GM18507 (cell line): ENCODE results near the gene ATXN7L1.

ENCODE experiments used
- DNase-seq: peaks from one replicate; pipeline ENCODE4 v3.0.0; 2011; ENCODE audit warnings: low read depth; ENCODE audit not compliant: insufficient read length; ENCODE audit errors: extremely low spot score
- FAIRE-seq: peaks from 2 replicates; lab custom pipeline; 2011; peaks lifted over from hg19 to GRCh38; lab: Jason Lieb, UNC

Gene ATXN7L1

DNA sequence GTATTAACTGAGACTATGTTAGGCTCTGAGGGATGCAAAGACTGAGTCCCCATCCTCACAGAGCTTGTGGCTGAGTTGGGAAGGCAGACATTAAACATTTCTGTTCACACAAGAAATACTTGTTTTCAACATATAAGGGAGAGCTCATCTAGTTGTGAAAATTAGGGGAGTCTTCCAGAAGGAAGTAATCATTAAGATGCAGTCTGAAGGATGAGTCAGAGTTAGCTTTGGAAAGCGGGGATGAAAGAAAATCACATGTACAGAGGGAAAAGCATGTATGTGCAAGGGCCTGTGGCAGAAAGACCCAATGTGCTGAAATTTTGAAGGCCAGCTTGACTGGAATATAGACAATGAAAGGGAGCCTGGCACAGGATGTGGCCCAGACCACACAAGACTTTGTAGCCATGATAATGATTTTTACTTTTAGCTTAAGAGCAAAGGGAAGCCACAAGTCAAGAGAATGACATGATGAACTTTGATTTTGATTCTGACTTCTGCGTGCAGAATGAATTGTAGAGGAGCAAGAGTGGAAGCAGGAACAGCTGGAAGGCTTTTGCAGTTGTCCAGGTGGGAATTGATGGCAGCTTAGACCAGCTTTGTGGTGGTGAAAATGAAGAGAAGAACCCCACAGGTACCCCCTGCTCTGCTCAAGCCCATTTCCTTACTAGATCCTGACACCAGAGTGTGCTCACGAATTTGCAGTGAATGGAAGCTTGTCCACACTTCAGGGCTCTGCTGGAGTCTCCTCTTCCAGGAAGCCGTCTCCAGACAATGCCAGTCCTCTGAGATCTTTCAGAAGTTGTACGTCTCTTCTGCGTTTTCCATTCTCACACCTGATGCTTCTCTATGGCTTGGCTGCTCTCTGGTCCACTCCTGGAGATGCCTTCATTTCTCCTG, 115.6 kb downstream of the ATXN7L1 start:
- DNase-seq = no peak
- FAIRE-seq = no peak

- FAIRE-seq (peak; percentile 50), DNase-seq (no peak)
These were observed 116.5 kb downstream of the ATXN7L1 start for GRCh38 chr7:105759670-105760550.

DNA sequence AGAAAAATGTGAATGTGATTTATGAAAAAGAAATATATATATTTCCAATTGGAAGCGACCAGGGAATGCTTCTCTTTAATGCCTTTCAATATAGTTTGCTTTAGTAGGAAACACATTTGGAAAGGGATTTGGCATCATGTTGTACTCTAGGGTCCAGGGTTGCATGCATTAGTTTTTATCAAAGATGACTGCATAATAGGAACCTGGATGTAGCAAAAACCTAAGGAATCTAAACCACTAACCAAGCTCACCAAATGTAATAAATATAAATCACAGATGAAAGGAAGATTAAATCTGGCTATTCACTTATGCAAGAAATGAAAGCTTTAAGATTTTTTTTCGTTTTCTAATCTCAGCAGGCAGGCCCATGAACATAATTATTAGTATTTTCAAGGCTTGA, 120.0 kb downstream of the ATXN7L1 start:
- DNase-seq (no peak), FAIRE-seq (no peak)

GRCh38 chr7:105752671-105753275, 123.6 kb downstream of the ATXN7L1 start:
- no peak for DNase-seq
- no peak for FAIRE-seq

DNA sequence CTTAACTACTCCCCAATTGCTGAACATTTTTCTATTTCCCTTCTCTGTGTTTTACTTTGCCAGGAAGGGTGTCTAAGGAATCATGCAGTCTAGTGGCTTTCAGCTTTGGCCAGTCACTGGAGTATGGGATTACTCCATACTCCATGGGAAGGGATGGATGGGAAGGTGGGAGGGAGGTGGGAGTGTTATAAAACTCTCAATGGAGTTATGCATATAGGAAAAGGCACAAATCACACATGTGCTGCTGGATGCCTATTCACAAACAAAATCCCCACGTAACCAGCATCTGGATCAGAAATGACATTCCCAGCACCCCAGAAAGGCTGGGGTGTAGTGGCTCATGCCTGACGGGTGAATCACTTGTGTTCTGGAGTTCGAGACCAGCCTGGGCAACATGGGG, 125.3 kb downstream of the ATXN7L1 start:
- no peak for DNase-seq
- FAIRE-seq = no peak

GRCh38 chr7:105748701-105749100, 127.7 kb downstream of the ATXN7L1 start:
- FAIRE-seq (no peak), DNase-seq (no peak)

DNA sequence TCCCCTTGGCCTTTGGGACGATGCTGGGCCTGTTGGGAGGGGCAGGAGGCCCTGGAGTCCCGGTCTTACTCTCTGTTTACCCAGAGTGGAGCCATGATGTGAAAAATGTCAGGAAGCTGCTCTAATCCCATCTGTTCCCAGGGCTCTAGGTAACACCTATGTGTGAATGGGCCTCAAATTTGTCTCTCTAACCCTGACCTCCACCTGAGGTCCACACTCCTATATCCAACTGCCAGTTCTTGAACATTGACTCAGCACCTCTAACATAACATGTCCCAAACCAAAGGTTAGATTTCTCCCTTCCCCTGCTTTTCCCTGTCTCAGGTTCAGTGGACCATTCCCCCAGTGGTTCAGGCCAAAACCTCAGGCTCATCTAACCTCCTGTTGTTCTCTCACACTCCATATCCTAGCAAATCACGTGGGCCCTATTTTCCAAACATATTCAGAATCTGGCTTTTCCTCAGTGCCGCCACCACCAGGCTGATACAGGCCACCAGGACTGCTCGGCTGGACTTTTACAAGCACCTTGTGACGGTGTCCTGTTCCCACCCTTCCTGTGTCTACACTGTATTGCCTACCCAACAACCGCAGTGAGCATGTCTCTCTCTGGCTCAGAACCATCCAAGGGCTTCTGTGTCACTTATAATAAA, 130.6 kb downstream of the ATXN7L1 start:
- DNase-seq = no peak
- FAIRE-seq = no peak

GRCh38 chr7:105744258-105744657, 132.1 kb downstream of the ATXN7L1 start:
- FAIRE-seq (no peak), DNase-seq (no peak)

- no peak for DNase-seq
- no peak for FAIRE-seq
These were observed 132.9 kb downstream of the ATXN7L1 start for GRCh38 chr7:105743351-105744090.

- FAIRE-seq = no peak
- DNase-seq = no peak
These were observed 133.6 kb downstream of the ATXN7L1 start for GRCh38 chr7:105742787-105743186.

GRCh38 chr7:105741982-105742381, 134.4 kb downstream of the ATXN7L1 start:
- DNase-seq (no peak), FAIRE-seq (no peak)

GRCh38 chr7:105738133-105738532, 138.3 kb downstream of the ATXN7L1 start:
- no peak for FAIRE-seq
- DNase-seq = no peak

DNA sequence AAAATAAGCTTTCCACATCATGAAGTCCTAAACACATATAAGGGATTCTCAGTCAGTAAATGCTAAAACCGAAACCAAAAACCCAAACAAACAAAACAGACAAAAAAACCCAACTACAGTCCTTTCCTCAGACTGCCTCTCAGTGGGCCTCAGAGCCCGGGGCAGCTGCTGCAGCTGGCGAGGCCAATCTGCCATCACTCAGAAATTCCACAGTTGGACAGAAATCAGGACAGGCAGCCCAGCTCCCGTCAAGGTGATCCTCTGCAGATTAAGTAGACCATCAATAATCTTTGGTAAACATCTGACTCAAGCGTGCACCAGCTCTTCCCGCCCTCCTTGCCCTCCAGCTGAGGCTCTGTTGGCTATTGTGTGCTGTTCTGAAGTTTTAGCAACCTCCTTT, 142.2 kb downstream of the ATXN7L1 start:
- FAIRE-seq (no peak), DNase-seq (no peak)

DNA sequence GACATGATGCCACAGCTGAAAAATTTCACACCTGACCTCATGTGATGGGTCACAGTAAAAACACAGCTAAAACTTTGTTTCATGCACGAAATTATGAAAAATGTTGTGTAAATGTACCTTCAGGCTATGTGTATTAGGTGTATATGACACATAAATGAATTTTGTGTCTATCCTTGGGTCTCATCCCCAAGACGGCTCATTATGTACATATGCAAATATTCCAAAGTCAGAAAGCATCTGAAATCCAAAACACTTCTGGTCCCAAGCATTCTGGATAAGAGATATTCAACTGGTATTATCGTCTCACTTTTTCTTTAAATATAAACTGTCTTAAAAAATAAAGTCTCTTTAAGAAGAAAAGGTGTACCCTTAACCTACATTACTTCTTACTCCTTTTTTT, 145.4 kb downstream of the ATXN7L1 start:
- no peak for FAIRE-seq
- no peak for DNase-seq

- FAIRE-seq = no peak
- DNase-seq = no peak
These were observed 148.4 kb downstream of the ATXN7L1 start for GRCh38 chr7:105728028-105728427.

- DNase-seq (no peak), FAIRE-seq (no peak)
These were observed 151.7 kb downstream of the ATXN7L1 start for GRCh38 chr7:105724688-105725087.

GRCh38 chr7:105723572-105723971, 152.8 kb downstream of the ATXN7L1 start:
- DNase-seq (no peak), FAIRE-seq (no peak)

DNA sequence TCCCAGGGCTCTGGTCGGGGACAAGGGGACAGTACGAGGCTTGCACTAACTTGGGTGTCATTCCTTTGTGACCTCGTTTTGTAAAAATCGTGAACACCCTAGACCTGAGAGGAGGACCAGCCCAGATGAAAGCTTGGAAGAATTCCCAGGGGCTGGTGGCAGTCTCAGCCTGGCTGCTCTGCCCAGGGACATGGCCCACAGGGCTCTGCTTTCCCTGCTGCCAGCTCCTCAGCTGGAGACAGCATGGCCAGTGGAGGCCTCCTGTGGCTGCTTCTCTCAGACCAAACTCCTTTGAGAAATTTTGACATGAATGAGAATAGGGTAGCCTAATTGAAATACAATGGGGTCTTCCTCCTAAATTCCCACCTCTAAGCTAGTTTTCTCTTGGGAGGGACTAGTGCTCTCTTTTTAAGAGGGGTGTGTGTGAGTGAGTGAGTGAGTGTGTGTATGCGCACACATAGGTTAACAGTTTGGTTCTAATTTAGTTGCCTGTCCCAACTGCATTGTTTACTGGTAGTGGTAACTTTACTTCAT, 154.8 kb downstream of the ATXN7L1 start:
- no peak for FAIRE-seq
- DNase-seq = no peak

DNA sequence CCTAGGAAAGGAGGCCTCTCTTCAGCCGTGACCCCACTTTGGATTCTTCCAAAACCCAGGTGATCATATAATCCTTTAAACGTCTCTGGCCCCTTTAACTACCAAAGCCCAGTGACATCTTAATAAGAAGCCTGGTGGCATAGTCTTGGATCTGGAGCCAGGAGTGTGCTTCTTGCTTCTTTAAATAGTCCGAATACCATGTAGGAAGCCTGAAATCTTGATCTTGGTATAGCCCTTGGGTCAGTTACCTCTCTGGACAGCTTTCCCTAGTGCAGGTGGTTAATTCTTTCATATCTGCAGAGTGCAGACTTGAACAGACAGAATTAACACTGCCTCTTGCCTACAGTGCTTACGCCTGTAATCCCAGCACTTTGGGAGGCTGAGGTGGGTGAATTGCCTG, 156.5 kb downstream of the ATXN7L1 start:
- DNase-seq = no peak
- no peak for FAIRE-seq
